Right lobe of liver (tissue), 4 donors: ENCODE results near the gene MNT.

Experiments used
- CTCF ChIP-seq, 4 donors: fragments of 200-600 bp in 3 of 4; fragments of 450-650 bp in 1 of 4; IDR thresholded peaks; one replicate each; pipeline versions ENCODE4 v1.5.1 to v1.8.0; 2016 to 2022; ENCODE audit warnings: antibody characterized with exemption in 4 of 4, mild to moderate bottlenecking in 2 of 4
- POLR2A ChIP-seq: fragments of 450-650 bp; IDR thresholded peaks from one replicate; pipeline ENCODE4 v1.6.1; 2017; ENCODE audit warnings: antibody characterized with exemption, mild to moderate bottlenecking
- donor health status: DM: no; HTN: no; CAD: no.
- donor health status: DM: no; HTN: no; CAD: no.
- donor health status: DM: no; HTN: yes; CAD: no.

DNA sequence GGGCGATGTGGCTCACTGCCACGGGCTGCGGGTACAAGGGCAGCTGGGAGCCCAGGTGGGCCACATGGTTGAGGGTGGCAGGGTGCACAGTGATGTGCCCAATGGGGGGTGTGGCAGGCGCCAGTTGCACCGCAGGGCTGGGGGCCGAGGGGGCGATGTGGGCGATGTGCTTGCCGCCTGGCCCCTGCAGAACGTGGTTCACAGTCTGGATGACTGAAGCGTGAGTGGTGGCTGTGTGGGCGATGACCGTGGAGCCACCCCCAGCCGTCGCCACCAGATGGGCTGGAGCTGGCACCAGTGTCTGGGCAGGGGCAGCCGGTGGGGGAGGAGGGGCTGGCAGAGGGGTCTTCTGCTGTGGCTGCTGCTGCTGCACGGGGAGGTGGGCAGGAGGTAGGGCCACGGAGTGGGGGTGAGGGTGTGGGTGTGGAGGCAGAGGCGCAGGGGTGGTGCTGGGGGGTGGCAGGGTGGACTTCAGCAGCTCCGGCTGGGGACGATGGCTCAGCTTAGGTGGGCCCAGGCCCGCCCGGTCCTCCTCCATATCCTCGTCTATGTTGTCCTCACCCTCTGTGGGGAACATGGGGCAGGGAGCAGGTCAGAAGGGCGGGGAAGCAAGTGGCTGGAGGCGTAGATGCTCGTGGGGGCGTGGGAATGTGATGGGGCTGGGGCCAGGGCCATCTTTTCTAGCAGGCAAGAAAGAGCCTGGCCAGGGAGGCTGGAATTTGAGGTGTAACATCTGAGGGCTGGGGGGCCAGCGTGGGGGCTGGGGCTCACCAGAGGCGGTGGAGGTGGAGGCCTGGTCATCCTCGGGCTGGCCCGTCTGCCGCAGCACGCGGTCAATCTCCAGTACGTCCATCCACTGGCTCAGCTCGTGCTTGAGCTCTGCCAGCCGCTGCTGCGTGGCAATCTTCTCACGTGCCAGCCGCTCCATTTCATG is 13.5 kb downstream of the MNT start:
- TF ChIP-seq CTCF (IDR thresholded peaks at IDR 0.05), result no peak
- TF ChIP-seq POLR2A, result no peak
